Activated CD4-positive, alpha-beta T cell treated with anti-CD3 and anti-CD28 coated beads, Interleukin-2, Interleukin-6, amounts not matched to agents 100 ng/mL and 50 ng/mL, durations not matched to agents 16 hours and 8 hours (primary cell): ENCODE data around the gene SLC2A9.
"Not testable (repeated sequence)": the region's sequence is repeated elsewhere in the genome, so short reads cannot be mapped to it uniquely, and the experiment has no call there.

ENCODE experiments used
- DNase-seq: peaks from one replicate; pipeline ENCODE4 v3.0.0-alpha.2; 2020

SLC2A9 gene

DNA sequence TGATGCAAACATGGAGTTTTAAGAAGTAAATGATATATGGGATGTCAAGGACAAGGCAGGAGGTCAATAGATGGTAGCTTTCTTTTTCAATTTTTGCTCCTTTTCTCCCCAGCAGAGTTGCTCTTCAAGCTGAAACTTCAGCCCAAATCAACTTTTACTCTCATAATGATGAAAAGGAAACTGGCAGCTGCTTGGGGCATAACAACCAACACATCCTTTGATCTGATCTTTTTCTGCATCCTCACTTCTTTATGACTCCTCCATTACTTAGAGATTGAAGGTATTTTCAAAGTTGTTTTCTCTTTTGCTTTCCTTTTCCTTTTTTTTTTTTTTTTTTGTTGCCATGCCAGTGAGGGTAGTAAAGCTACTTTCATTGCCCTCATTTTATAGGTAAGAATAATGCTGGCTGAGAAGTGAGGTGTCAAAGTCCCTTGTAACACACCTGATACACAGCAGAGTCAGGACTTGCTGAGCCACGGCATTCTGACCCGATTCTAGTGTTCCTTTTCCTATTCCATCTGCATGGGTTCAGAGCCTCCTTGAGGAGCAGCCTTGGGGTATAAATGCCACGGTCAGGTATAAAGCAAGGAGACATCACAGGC, 26.9 kb downstream of the SLC2A9 start:
- peak; percentile 53 for DNase-seq

DNA sequence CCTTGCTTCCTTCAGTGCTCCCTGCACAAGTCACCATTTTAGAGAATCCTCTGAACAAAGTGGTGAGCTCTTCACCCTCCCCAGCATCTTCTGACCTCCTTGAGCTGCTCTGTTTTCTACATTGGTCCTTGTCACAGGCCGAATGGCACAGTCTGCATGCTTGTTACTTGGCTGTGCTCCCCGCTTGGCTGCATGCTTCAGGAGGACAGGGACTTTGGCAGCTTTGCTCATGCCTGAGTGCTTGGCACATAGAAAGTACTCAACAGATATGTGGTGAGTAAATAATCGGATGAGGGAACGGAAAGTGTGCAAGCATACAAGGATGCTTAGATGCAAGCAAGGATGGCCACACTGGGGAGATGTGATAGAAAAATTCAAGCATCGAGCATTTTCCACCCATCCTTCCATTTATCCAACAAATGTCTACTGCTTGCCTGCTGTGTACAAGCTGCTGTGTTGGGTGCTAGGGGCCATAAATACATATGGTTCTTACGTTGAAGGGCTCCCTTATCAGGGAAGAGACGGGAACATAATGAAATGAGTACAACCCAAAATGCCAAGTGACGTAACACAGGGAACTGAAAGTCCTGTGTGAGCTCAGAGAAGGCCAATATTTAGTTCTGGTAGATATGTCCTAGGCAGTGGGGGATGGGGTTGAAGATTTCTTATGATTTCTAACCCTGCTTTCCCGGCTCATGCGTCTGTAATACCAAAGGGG, 31.2 kb downstream of the SLC2A9 start:
- no peak for DNase-seq

GRCh38 chr4:9988933-9989332, 32.4 kb downstream of the SLC2A9 start:
- no peak for DNase-seq

DNA sequence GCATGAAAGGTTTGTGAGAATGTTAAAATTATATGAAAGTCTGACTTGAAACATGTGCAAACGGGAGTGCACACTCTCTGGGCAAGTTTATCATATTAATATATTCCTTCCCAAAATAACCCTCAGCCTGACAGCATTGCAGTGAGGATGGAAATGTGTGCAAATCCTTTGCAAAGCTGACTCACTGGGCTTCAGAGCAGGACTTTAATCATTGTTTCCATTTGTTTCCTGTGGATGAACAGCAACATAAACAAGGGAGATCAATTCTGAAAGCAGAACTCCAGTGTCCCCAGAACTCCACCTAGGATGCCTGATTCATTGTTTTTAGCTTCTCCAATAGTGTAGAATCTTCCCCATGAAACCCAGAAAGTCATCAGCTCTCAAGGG, 32.9 kb downstream of the SLC2A9 start:
- no peak for DNase-seq

DNA sequence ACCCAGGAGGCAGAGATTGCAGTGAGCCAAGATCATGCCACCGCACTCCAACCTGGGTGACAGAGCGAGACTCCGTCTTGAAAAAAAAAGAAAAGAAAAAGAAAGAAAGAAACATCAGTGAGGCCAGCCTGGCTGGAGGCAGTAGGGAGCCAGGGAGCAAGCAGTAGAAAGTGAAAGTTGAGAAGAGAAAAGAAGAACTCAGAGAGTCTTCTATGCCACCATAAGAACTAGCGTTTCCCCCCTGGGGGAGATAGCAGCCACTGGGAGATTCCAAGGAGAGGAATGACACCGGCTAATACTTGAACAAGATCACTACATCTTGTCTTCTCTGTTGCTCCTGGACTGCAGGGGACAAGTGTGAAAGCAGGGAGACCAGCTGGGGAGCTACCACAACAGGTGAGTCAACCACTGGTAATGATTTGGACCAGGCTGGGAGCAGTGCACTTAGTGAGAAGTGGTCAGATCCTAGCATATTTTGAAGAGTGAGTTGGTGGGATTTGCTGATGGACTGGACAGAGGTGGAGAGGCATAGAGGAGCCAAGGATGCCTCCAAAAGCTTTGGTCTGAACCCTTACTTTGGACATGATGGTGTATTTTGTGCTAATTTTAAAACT, 33.4 kb downstream of the SLC2A9 start:
- no peak for DNase-seq

DNA sequence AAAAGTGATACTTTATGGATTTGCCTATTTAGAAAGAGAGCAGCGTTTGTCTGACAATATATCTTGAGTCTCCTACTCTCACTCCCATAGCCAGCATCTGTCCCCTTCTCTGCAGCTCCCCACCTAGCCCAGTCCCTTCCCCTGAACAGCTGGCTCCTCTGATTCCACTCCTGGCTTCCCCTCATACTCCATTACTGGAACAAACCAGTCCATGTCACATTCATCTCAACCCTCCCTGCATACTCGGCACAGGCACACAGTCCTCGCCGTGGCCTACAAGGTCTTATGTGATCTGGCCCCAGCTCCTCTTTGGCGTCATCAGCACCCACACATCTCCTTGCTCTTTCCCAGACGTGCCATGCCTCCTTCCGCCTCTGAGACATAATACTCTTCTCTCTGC, 36.7 kb downstream of the SLC2A9 start:
- DNase-seq: no peak

GRCh38 chr4:9983211-9983610, 38.1 kb downstream of the SLC2A9 start:
- DNase-seq: no peak

DNA sequence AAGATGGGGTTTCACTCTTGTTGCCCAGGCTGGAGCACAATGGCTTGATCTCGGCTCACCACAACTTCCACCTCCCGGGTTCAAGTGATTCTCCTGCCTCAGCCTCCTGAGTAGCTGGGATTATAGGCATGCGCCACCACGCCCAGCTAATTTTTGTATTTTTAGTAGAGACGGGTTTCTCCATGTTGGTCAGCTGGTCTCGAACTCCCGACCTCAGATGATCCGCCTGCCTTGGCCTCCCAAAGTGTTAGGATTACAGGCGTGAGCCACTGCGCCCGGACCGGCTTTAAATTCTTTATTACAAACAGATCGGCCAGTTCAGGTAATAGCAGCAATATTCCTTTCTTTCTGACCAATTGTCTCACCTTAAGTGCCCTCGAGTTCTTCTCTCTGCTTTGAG, 39.4 kb downstream of the SLC2A9 start:
- DNase-seq: not testable (repeated sequence)

GRCh38 chr4:9980898-9981297, 40.4 kb downstream of the SLC2A9 start:
- DNase-seq: no peak

DNA sequence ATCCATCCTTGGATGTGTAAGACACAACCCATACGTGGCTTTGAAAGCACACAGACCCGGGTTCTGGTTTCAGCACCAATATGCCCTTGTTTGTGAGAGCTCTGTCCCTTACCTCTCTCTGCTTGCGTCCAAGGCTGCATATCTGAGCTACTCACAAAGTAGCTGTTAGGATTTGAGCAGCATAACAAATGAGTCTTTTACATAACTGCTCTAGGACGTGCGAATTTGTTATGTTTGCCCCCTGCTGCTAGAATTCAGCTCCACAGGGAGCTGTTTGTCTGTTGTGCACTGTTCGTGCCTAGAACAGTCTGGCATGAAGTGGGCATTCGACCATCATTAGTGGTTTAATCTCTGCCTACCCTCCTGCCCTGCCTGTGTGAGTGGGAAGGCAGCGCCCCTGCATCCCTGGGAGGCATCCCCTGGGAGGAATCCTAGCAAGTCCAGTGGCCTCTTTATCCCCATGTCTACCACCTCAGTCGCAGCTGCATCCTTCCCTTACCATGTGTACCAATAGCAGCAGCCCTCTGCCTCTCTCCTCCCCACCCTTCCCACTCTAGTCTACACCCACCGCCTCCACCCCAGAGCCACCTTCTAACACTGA, 42.1 kb downstream of the SLC2A9 start:
- no peak for DNase-seq

GRCh38 chr4:9977518-9978031, 43.7 kb downstream of the SLC2A9 start:
- DNase-seq: no peak

- DNase-seq: no peak
These were observed 44.5 kb downstream of the SLC2A9 start for GRCh38 chr4:9976781-9977180.

DNA sequence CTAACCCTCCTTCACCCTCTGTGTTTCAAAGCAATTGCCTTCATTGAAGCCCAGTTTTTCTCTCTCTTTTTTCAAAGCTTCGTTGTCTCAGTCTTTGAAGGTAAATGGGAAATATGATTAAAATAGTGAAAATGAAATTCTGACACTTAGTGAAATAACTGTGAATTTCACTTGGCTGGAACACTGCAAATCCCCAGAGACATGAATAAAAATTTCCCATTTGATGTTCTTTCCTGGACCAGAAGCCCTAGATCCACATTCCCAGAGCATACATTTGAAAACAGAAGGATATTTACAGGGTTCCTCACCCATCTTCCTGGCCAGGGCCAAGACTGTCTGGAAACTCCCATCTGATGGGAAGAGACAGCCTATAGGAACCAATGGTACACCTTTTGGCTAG, 45.0 kb downstream of the SLC2A9 start:
- DNase-seq: no peak

- DNase-seq: no peak
These were observed 49.6 kb downstream of the SLC2A9 start for GRCh38 chr4:9971711-9972110.

- no peak for DNase-seq
These were observed 50.8 kb downstream of the SLC2A9 start for GRCh38 chr4:9970399-9971011.

DNA sequence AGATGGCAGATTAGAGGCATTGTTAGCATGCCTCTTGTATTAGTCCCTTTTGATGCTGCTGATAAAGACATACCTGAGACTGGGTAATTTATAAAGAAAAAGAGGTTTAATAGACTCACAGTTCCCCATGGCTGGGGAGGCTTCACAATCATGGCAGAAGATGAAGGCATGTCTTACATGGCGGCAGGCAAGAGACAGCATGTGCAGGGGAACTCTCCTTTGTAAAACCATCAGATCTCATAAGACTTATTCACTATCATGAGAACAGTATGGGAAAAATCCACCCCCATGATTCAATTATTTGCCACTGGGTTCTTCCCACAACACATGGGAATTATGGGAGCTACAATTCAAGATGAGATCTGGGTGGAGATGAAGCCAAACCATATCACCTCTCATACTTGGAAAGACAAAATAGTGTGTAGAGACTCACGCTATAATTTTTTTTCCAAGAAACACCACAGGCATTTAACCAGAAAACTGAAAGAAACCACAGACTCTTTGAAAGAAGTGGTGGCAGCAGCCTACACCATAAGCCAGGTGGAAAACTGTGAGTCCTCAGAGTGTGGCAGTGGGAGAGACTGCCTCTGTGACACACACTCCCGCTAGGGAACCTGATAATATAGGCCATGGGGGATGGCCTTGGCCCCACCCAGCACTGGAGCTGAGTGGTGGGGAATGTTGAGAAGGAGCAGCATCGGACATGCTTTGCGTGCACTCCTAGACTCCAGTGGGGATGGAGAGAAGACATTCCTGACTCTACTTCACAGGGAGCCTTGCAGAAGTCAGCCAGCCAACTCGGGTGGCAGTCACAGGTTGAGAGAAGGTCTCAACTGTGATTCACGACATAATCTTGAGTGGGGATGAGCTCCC, 51.5 kb downstream of the SLC2A9 start:
- peak; percentile 15 for DNase-seq

GRCh38 chr4:9968472-9968871, 52.8 kb downstream of the SLC2A9 start:
- DNase-seq: no peak

DNA sequence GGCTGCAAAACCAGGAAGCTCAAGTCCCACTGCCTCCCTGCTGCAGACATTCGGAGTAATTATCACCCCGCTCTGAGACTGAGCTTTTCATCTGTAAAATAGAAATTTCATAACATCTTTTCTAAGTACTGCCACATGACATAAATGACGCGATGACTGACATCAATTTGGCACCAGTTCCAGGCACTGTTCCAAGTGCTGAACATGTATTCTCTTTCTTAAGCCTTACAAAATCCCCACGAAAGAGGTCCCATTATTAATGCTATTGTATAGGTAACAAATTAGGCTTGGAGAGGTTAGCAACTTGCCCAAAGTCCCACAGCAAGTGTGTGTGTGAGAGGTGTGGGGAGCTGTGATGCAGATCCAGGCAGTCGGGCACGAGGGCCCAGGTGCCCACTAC, 56.4 kb downstream of the SLC2A9 start:
- no peak for DNase-seq

DNA sequence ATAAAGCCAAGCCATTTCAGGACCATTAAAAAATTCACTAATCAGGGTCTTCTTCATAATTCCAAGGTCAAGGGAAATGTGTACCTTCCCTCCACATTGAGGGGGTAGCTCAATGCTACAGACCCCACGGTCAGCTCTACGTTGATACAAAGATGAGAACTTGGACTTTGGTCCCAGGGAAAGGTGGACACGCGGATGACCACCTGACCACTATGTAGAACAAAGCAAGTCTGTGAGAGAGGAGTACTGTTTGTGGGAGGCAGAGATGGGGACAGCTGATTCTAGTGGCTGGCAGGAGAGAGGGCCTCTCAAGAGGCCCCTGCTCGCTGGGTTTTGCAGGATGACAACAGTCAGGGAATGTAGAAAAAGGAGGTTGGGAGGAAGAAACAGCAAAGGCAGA, 58.0 kb downstream of the SLC2A9 start:
- no peak for DNase-seq

GRCh38 chr4:9962611-9963314, 58.5 kb downstream of the SLC2A9 start:
- DNase-seq: no peak

DNA sequence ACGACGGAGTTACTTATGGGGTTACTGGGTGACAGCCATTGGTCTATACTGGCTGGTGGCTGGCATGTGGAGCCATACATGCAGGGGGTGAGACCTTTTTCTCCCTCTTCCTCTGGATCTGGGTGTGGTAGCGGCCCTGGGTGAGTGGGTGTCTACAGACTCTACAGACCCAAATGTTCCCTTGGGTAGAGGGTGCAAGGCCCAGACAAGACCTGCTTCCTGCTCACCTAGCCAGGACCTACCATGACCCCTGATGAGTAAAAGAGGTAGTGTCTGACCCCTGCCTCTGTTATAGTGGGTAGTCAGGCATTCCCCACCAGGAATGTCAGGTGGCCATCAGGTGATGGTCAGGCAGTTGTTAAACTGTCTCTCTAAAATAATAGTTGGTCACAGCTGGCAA, 66.8 kb downstream of the SLC2A9 start:
- DNase-seq: no peak

DNA sequence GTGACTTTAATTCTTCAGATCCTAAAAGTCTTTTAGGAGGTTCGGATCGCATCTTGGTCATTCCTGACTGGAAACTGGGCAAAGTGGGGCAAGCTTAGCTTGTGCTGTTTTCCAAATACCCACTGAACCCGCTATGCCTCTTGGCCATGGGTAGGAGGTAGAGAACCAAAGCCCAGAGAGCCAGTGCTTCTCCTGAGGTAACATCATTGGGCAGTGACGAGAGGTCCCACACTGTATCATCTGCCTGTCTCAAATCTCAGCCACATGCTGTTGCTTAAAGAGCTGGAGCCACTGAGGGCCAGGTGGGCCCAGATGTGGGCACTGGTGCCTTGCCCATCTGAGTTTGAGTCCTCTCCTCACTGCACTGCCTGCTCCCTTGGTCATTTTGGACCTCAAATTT, 68.2 kb downstream of the SLC2A9 start:
- no peak for DNase-seq
